GM23338 (cell line): Measurements from ENCODE around the gene SMIM44. TPM values are rescaled to one million over a fixed set of nuclear protein-coding genes. Genes with fewer than 3 reads are reported as not detected.

ENCODE experiments used
- ATAC-seq: fragments of 200-7000 bp; cut with Tn5 transposase; 3 replicates; pipeline ENCODE4 v1.9.1; 2020
- DNase-seq: peaks from one replicate; pipeline ENCODE4 v3.0.0-alpha.2; 2015; ENCODE audit warnings: low spot score
- H2AFZ ChIP-seq: fragments of 200-600 bp; sonication (generic); 2 replicates; pipeline ENCODE4 v1.8.0; 2016; ENCODE audit warnings: antibody characterized with exemption, mild to moderate bottlenecking, moderate library complexity
- H3F3A ChIP-seq: fragments of 200-600 bp; sonication (generic); replicated peaks from 2 replicates; pipeline ENCODE4 v1.8.0; 2017; ENCODE audit warnings: antibody characterized with exemption, mixed run types, low read depth
- H3K27ac ChIP-seq: fragments of 200-600 bp; sonication (generic); 2 replicates; pipeline ENCODE4 v1.6.1; 2016; ENCODE audit warnings: low read depth
- H3K27me3 ChIP-seq: fragments of 200-600 bp; sonication (generic); 2 replicates; pipeline ENCODE4 v1.8.0; 2016; ENCODE audit warnings: mild to moderate bottlenecking, mixed run types, moderate library complexity; ENCODE audit not compliant: insufficient read depth
- H3K36me3 ChIP-seq: fragments of 200-600 bp; sonication (generic); 2 replicates; pipeline ENCODE4 v1.8.0; 2016; ENCODE audit warnings: mild to moderate bottlenecking; ENCODE audit not compliant: insufficient read depth
- H3K4me1 ChIP-seq: fragments of 200-600 bp; sonication (generic); 2 replicates; pipeline ENCODE4 v1.8.0; 2016; ENCODE audit warnings: mild to moderate bottlenecking, moderate library complexity; ENCODE audit not compliant: insufficient read depth
- H3K4me2 ChIP-seq: fragments of 200-600 bp; sonication (generic); 2 replicates; pipeline ENCODE4 v1.7.1; 2017; ENCODE audit warnings: mixed run types
- H3K4me3 ChIP-seq: fragments of 200-600 bp; sonication (generic); 2 replicates; pipeline ENCODE4 v1.6.1; 2016; ENCODE audit warnings: mixed run types
- H3K79me2 ChIP-seq: fragments of 200-600 bp; sonication (generic); replicated peaks from 2 replicates; pipeline ENCODE4 v1.8.0; 2017; ENCODE audit warnings: mild to moderate bottlenecking; ENCODE audit not compliant: insufficient read depth
- H3K9me2 ChIP-seq: fragments of 200-600 bp; sonication (generic); 2 replicates; pipeline ENCODE4 v1.8.0; 2017; ENCODE audit not compliant: insufficient read depth
- H4K20me1 ChIP-seq: fragments of 200-600 bp; sonication (generic); replicated peaks from 2 replicates; pipeline ENCODE4 v1.8.0; 2017; ENCODE audit warnings: mild to moderate bottlenecking; ENCODE audit not compliant: insufficient read depth
- H3K27ac Mint-ChIP-seq: 2 replicates; pipeline ENCODE4 v1.8.0; 2020; ENCODE audit warnings: inconsistent platforms, mild to moderate bottlenecking, moderate library complexity, mixed read lengths
- H3K27me3 Mint-ChIP-seq: 3 replicates; pipeline ENCODE4 v1.8.0; 2022; ENCODE audit warnings: low read depth, mild to moderate bottlenecking, moderate library complexity, mixed read lengths, inconsistent platforms; ENCODE audit not compliant: insufficient read depth, poor library complexity
- H3K36me3 Mint-ChIP-seq: 3 replicates; pipeline ENCODE4 v1.8.0; 2021; ENCODE audit warnings: low read depth, mild to moderate bottlenecking, inconsistent platforms, moderate library complexity, mixed read lengths
- H3K4me1 Mint-ChIP-seq: 3 replicates; pipeline ENCODE4 v1.8.0; 2020; ENCODE audit warnings: mild to moderate bottlenecking, inconsistent platforms, mixed read lengths
- H3K4me3 Mint-ChIP-seq: 3 replicates; pipeline ENCODE4 v1.8.0; 2021; ENCODE audit warnings: moderate library complexity, mild to moderate bottlenecking, inconsistent platforms, mixed read lengths
- H3K9me3 Mint-ChIP-seq: 3 replicates; pipeline ENCODE4 v1.8.0; 2020; ENCODE audit warnings: moderate library complexity, mild to moderate bottlenecking, inconsistent platforms, mixed read lengths
- CREB1 ChIP-seq: fragments of 250-450 bp; sonication (Bioruptor Pico); IDR thresholded peaks from 2 replicates; pipeline ENCODE4 v1.5.0; 2020; ENCODE audit warnings: low read depth, mild to moderate bottlenecking, moderate library complexity
- EZH2 ChIP-seq: fragments of 200-600 bp; sonication (generic); IDR thresholded peaks from one replicate; pipeline ENCODE4 v1.8.0; 2017; ENCODE audit warnings: antibody characterized with exemption, mild to moderate bottlenecking, low read depth; ENCODE audit not compliant: unreplicated experiment
- EZH2phosphoT487 ChIP-seq: fragments of 200-600 bp; sonication (generic); IDR thresholded peaks from one replicate; pipeline ENCODE4 v1.8.1; 2018; ENCODE audit warnings: antibody characterized with exemption; ENCODE audit not compliant: unreplicated experiment
- JUNB ChIP-seq: IDR thresholded peaks from one replicate; pipeline ENCODE4 v1.6.1; 2016; ENCODE audit warnings: antibody characterized with exemption; ENCODE audit not compliant: unreplicated experiment
- NANOG ChIP-seq: IDR thresholded peaks from 2 replicates; pipeline ENCODE4 v1.6.1; 2016; ENCODE audit warnings: antibody characterized with exemption, borderline replicate concordance
- POLR2AphosphoS5 ChIP-seq: IDR thresholded peaks from 2 replicates; pipeline ENCODE4 v1.6.1; 2016; ENCODE audit warnings: antibody characterized with exemption, low read depth
- STAT1 ChIP-seq: IDR thresholded peaks from one replicate; pipeline ENCODE4 v1.6.1; 2016; ENCODE audit warnings: antibody characterized with exemption; ENCODE audit not compliant: unreplicated experiment
- ZNF114 ChIP-seq: fragments of 250-450 bp; sonication (Bioruptor Pico); IDR thresholded peaks from 2 replicates; pipeline ENCODE4 v1.5.0; 2020; ENCODE audit warnings: mild to moderate bottlenecking, moderate library complexity
- ZNF331 ChIP-seq: fragments of 250-450 bp; sonication (Bioruptor Pico); IDR thresholded peaks from 2 replicates; pipeline ENCODE4 v1.5.0; 2020; ENCODE audit warnings: low read depth, mild to moderate bottlenecking, moderate library complexity
- polyA plus RNA-seq: library from polyadenylated mRNA; unstranded; fragments of >200 nt; fragmentation: Nextera tagmentation; extraction: Ambion mirVana; gene quantifications from 2 replicates; pipeline ENCODE4 v1.2.1, GENCODE V29; 2016
- total RNA-seq: library from RNA; depleted of rRNA; stranded (reverse); fragments of >200 nt; shearing (Covaris generic); gene quantifications from 2 replicates; pipeline ENCODE4 v1.2.3, GENCODE V29; 2014
- TF ChIP-seq, protein P1 (sequence below): fragments of 250-450 bp; sonication (Bioruptor Pico); IDR thresholded peaks from 2 replicates; pipeline ENCODE4 v1.5.0; 2020; ENCODE audit warnings: mild to moderate bottlenecking, moderate library complexity
- TF ChIP-seq, protein P2 (sequence below), 2 experiments: fragments of 200-600 bp in 1 of 2; sonication (generic) in 1 of 2; conservative IDR thresholded peaks; 2 replicates each; pipeline versions ENCODE4 v1.5.1 to v1.6.1; 2016 to 2017; ENCODE audit warnings: antibody characterized with exemption in 2 of 2, low read depth in 2 of 2, mild to moderate bottlenecking in 2 of 2, moderate library complexity in 1 of 2
- TF ChIP-seq, protein P3 (sequence below): IDR thresholded peaks from one replicate; pipeline ENCODE4 v1.6.1; 2018; ENCODE audit warnings: antibody characterized with exemption; ENCODE audit not compliant: unreplicated experiment
- TF ChIP-seq, protein P4 (sequence below): IDR thresholded peaks from 2 replicates; pipeline ENCODE4 v1.6.1; 2016; ENCODE audit warnings: antibody characterized with exemption

Gene SMIM44
- total and polyA plus RNA-seq, 2 experiments from 2014 or later = not detected

DNA sequence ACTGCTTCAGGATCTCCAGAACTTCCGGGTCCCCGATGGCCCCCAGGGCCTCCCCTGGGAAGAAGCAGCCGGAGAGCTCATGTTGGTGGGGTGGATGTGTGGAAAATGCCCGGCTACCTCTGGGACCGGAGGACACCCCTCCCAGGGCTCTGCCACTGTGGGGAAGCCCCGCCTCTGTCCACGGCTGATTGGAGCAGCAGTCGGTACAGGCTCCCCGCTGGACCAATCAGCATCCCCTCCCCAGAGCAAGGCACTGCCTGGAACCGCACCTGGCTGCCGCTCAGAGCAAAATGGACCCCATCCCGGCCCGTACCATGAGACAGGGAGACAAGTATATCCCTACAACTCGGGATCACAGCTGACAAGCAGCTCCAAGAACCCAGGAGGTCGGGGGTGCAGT is 10.8 kb upstream of the SMIM44 start:
- H3K4me1 ChIP-seq = 0 out of 2 replicates have a peak, but pooled peaks cover under 1% of the 10 kb centered on the region
- no peak overlapping the region for H3K4me3 Mint-ChIP-seq
- H3K4me2 ChIP-seq = no peak overlapping the region
- peaks cover 15% of the 10 kb centered on the region for H3K79me2 ChIP-seq
- no peak overlapping the region for H3K27ac Mint-ChIP-seq
- peaks cover 5% of the 10 kb centered on the region; the same call in 1 of the 2 replicates for H3K36me3 ChIP-seq
- H3K4me1 Mint-ChIP-seq = peaks cover 1% of the 10 kb centered on the region; the same call in 1 of the 3 replicates
- H3K9me2 ChIP-seq = no peaks in the 10 kb centered on the region
- H2AFZ ChIP-seq = no peak overlapping the region
- H4K20me1 ChIP-seq = peaks cover 1% of the 10 kb centered on the region; the same call in 1 of the 2 replicates
- H3K4me3 ChIP-seq = no peak overlapping the region
- H3K27me3 Mint-ChIP-seq = peaks cover 8% of the 10 kb centered on the region
- ATAC-seq (peak; percentile 99), DNase-seq (peak; percentile 86)
- H3K27ac ChIP-seq = no peak overlapping the region
- no peak for TF ChIP-seq JUNB
- no peak for TF ChIP-seq ZNF331 (CRISPR knock-in tag)
- TF ChIP-seq, protein P1, sequence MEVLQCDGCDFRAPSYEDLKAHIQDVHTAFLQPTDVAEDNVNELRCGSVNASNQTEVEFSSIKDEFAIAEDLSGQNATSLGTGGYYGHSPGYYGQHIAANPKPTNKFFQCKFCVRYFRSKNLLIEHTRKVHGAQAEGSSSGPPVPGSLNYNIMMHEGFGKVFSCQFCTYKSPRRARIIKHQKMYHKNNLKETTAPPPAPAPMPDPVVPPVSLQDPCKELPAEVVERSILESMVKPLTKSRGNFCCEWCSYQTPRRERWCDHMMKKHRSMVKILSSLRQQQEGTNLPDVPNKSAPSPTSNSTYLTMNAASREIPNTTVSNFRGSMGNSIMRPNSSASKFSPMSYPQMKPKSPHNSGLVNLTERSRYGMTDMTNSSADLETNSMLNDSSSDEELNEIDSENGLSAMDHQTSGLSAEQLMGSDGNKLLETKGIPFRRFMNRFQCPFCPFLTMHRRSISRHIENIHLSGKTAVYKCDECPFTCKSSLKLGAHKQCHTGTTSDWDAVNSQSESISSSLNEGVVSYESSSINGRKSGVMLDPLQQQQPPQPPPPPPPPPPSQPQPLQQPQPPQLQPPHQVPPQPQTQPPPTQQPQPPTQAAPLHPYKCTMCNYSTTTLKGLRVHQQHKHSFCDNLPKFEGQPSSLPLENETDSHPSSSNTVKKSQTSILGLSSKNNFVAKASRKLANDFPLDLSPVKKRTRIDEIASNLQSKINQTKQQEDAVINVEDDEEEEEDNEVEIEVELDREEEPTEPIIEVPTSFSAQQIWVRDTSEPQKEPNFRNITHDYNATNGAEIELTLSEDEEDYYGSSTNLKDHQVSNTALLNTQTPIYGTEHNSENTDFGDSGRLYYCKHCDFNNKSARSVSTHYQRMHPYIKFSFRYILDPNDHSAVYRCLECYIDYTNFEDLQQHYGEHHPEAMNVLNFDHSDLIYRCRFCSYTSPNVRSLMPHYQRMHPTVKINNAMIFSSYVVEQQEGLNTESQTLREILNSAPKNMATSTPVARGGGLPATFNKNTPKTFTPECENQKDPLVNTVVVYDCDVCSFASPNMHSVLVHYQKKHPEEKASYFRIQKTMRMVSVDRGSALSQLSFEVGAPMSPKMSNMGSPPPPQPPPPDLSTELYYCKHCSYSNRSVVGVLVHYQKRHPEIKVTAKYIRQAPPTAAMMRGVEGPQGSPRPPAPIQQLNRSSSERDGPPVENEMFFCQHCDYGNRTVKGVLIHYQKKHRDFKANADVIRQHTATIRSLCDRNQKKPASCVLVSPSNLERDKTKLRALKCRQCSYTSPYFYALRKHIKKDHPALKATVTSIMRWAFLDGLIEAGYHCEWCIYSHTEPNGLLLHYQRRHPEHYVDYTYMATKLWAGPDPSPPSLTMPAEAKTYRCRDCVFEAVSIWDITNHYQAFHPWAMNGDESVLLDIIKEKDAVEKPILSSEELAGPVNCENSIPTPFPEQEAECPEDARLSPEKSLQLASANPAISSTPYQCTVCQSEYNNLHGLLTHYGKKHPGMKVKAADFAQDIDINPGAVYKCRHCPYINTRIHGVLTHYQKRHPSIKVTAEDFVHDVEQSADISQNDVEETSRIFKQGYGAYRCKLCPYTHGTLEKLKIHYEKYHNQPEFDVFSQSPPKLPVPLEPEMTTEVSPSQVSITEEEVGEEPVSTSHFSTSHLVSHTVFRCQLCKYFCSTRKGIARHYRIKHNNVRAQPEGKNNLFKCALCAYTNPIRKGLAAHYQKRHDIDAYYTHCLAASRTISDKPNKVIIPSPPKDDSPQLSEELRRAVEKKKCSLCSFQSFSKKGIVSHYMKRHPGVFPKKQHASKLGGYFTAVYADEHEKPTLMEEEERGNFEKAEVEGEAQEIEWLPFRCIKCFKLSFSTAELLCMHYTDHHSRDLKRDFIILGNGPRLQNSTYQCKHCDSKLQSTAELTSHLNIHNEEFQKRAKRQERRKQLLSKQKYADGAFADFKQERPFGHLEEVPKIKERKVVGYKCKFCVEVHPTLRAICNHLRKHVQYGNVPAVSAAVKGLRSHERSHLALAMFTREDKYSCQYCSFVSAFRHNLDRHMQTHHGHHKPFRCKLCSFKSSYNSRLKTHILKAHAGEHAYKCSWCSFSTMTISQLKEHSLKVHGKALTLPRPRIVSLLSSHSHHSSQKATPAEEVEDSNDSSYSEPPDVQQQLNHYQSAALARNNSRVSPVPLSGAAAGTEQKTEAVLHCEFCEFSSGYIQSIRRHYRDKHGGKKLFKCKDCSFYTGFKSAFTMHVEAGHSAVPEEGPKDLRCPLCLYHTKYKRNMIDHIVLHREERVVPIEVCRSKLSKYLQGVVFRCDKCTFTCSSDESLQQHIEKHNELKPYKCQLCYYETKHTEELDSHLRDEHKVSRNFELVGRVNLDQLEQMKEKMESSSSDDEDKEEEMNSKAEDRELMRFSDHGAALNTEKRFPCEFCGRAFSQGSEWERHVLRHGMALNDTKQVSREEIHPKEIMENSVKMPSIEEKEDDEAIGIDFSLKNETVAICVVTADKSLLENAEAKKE (CRISPR knock-in tag) = no peak
- TF ChIP-seq EZH2phosphoT487 = no peak
- TF ChIP-seq, protein P2, sequence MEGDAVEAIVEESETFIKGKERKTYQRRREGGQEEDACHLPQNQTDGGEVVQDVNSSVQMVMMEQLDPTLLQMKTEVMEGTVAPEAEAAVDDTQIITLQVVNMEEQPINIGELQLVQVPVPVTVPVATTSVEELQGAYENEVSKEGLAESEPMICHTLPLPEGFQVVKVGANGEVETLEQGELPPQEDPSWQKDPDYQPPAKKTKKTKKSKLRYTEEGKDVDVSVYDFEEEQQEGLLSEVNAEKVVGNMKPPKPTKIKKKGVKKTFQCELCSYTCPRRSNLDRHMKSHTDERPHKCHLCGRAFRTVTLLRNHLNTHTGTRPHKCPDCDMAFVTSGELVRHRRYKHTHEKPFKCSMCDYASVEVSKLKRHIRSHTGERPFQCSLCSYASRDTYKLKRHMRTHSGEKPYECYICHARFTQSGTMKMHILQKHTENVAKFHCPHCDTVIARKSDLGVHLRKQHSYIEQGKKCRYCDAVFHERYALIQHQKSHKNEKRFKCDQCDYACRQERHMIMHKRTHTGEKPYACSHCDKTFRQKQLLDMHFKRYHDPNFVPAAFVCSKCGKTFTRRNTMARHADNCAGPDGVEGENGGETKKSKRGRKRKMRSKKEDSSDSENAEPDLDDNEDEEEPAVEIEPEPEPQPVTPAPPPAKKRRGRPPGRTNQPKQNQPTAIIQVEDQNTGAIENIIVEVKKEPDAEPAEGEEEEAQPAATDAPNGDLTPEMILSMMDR (conservative IDR thresholded peaks at IDR 0.05; ENCODE audit: low read depth in 2 of 2) = no peak
- no peak for TF ChIP-seq EZH2
- no peak for TF ChIP-seq POLR2AphosphoS5
- no peak for TF ChIP-seq ZNF114 (CRISPR knock-in tag)
- TF ChIP-seq NANOG = no peak
- TF ChIP-seq STAT1 = no peak
- TF ChIP-seq, protein P3, sequence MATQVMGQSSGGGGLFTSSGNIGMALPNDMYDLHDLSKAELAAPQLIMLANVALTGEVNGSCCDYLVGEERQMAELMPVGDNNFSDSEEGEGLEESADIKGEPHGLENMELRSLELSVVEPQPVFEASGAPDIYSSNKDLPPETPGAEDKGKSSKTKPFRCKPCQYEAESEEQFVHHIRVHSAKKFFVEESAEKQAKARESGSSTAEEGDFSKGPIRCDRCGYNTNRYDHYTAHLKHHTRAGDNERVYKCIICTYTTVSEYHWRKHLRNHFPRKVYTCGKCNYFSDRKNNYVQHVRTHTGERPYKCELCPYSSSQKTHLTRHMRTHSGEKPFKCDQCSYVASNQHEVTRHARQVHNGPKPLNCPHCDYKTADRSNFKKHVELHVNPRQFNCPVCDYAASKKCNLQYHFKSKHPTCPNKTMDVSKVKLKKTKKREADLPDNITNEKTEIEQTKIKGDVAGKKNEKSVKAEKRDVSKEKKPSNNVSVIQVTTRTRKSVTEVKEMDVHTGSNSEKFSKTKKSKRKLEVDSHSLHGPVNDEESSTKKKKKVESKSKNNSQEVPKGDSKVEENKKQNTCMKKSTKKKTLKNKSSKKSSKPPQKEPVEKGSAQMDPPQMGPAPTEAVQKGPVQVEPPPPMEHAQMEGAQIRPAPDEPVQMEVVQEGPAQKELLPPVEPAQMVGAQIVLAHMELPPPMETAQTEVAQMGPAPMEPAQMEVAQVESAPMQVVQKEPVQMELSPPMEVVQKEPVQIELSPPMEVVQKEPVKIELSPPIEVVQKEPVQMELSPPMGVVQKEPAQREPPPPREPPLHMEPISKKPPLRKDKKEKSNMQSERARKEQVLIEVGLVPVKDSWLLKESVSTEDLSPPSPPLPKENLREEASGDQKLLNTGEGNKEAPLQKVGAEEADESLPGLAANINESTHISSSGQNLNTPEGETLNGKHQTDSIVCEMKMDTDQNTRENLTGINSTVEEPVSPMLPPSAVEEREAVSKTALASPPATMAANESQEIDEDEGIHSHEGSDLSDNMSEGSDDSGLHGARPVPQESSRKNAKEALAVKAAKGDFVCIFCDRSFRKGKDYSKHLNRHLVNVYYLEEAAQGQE = no peak
- TF ChIP-seq CREB1 (CRISPR knock-in tag) = no peak
- TF ChIP-seq, protein P4, sequence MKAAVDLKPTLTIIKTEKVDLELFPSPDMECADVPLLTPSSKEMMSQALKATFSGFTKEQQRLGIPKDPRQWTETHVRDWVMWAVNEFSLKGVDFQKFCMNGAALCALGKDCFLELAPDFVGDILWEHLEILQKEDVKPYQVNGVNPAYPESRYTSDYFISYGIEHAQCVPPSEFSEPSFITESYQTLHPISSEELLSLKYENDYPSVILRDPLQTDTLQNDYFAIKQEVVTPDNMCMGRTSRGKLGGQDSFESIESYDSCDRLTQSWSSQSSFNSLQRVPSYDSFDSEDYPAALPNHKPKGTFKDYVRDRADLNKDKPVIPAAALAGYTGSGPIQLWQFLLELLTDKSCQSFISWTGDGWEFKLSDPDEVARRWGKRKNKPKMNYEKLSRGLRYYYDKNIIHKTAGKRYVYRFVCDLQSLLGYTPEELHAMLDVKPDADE = no peak
- H3K9me3 Mint-ChIP-seq = no peaks in the 10 kb centered on the region; the same call in 2 of the 3 replicates
- H3K27me3 ChIP-seq = no peaks in the 10 kb centered on the region
- peaks cover 49% of the 10 kb centered on the region for H3K36me3 Mint-ChIP-seq
- H3F3A ChIP-seq = 0 out of 2 replicates have a peak, but pooled peaks cover 4% of the 10 kb centered on the region
